ENCODE results near the gene HNRNPLL.
"Not testable (repeated sequence)": the region's sequence is repeated elsewhere in the genome, so short reads cannot be mapped to it uniquely, and the experiment has no call there.

HNRNPLL gene

DNA sequence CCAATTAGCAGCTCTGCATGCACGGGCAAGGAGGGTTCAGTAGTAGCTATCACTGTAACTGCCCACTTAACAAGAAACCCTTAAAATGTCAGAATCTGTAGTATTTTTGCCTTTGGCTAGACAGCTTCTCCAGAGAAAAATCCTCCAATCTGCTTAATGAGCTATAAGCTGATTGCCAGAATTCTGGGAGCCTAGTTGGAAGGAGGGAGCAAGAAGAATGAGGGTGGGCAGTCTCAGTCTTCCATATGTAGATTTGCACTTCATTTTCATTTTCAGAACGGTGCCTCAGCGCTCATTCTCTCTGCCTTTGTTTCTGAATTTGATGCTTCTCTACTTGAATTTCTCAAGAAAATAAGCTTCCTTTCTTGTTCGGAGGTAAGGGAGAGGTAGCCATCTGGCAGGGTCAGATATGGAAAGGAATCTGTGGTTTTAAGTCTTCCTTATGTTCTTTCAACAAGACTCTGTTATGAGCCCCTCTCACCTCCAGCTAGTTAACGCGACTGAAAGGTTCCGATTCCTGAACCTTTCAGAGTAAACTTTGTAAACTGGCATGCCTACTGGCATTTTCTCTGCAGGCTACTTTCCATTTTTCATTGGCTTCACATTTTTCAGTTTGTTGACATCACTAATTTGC lies 53.5 kb downstream of the HNRNPLL start:
- no peak for TF ChIP-seq EZH2 (IDR thresholded peaks at IDR 0.05)
- no peak for TF ChIP-seq POLR2AphosphoS5 (IDR thresholded peaks at IDR 0.05; ENCODE audit: borderline replicate concordance, low read depth, low read length)
- no peak for TF ChIP-seq FOXP2 (optimal IDR thresholded peaks at IDR 0.05; ENCODE audit: control extremely low read depth, extremely low read length, insufficient read depth)
- no peak overlapping the region for H3K4me3 ChIP-seq
- H3K27ac ChIP-seq: no peak overlapping the region
- peaks cover 6% of the 10 kb centered on the region for H3K36me3 ChIP-seq (ENCODE audit: insufficient read depth, low read length)
- no peak overlapping the region for H3K9ac ChIP-seq (ENCODE audit: insufficient read length)
- no peak for DNase-seq (ENCODE audit: low read depth, low spot score)
- H3K9me3 ChIP-seq (ENCODE audit: low read depth, low read length): no peaks in the 10 kb centered on the region

DNA sequence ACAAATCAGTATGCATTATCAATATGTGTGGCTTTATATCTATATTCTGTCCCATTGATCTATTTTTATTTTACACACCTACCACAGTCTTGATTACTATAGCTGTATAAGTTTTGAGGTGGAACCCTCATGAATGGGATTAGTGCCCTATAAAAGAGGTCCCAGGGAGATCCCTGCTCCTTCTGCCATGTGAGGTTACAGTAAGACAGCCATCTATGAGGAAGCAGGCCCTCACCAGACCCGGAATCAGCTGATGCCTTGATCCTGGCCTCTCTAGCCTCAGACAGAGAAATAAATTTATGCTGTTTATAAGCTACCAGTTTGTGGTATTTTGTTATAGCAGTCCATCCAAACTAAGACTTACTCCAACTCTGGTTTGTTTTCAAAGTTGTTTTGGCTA lies 54.9 kb downstream of the HNRNPLL start:
- no peak overlapping the region for H3K9ac ChIP-seq (ENCODE audit: insufficient read length)
- no peak overlapping the region for H3K4me3 ChIP-seq
- no peak for DNase-seq (ENCODE audit: low read depth, low spot score)
- no peak overlapping the region for H3K27ac ChIP-seq
- no peaks in the 10 kb centered on the region for H3K9me3 ChIP-seq (ENCODE audit: low read depth, low read length)
- H3K36me3 ChIP-seq (ENCODE audit: insufficient read depth, low read length): peaks cover 6% of the 10 kb centered on the region
- TF ChIP-seq EZH2 (IDR thresholded peaks at IDR 0.05) (no peak), POLR2AphosphoS5 (IDR thresholded peaks at IDR 0.05; ENCODE audit: borderline replicate concordance, low read depth, low read length) (no peak), FOXP2 (optimal IDR thresholded peaks at IDR 0.05; ENCODE audit: control extremely low read depth, extremely low read length, insufficient read depth) (no peak)

DNA sequence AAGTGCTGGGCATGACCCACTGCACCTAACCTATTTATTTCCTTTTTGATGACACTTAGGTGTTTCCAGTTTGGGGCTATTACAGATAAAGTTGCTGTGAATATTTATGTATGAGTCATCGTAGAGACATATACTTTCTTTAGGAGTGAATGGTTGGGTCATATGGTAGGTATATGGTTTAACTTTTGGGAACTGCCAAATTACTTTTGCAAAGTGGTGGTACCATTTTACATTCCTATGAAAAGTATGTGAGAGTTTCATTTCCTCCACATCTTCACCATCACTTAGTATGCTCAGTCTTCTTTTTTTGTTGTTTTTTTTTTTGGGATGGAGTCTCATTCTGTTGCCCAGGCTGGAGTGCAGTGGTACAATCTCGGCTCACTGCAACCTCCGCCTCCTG lies 56.1 kb downstream of the HNRNPLL start:
- no peak for DNase-seq (ENCODE audit: low read depth, low spot score)
- Histone ChIP-seq H3K36me3 (ENCODE audit: insufficient read depth, low read length) (no peaks in the 10 kb centered on the region; the same call in 1 of the 2 replicates), H3K27ac (no peak overlapping the region), H3K9me3 (ENCODE audit: low read depth, low read length) (no peaks in the 10 kb centered on the region), H3K9ac (ENCODE audit: insufficient read length) (no peak overlapping the region), H3K4me3 (no peak overlapping the region)
- no peak for TF ChIP-seq POLR2AphosphoS5 (IDR thresholded peaks at IDR 0.05; ENCODE audit: borderline replicate concordance, low read depth, low read length)
- TF ChIP-seq EZH2 (IDR thresholded peaks at IDR 0.05): no peak
- TF ChIP-seq FOXP2 (optimal IDR thresholded peaks at IDR 0.05; ENCODE audit: control extremely low read depth, extremely low read length, insufficient read depth): no peak

DNA sequence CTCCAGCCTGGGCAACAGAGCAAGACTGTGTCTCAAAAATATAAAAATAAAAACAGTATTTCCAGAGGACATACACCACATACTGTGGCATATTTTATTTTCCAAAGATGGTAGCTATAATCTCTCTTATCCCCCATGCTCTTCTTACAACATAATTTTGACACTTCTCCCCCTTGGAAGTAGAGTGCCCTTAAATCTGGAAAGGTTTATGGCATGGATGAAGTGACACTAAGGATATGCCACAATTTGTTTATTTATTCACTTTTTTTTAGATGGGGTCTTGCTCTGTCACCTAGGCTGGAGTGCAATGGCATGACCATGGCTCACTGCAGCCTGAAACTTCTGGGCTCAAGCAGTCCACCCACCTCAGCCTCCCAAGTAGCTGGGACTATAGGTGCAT lies 56.7 kb downstream of the HNRNPLL start:
- Histone ChIP-seq H3K9ac (ENCODE audit: insufficient read length) (no peak overlapping the region), H3K9me3 (ENCODE audit: low read depth, low read length) (no peaks in the 10 kb centered on the region), H3K36me3 (ENCODE audit: insufficient read depth, low read length) (no peaks in the 10 kb centered on the region), H3K4me3 (no peak overlapping the region), H3K27ac (no peak overlapping the region)
- DNase-seq (ENCODE audit: low read depth, low spot score): no peak
- TF ChIP-seq POLR2AphosphoS5 (IDR thresholded peaks at IDR 0.05; ENCODE audit: borderline replicate concordance, low read depth, low read length) (no peak), EZH2 (IDR thresholded peaks at IDR 0.05) (no peak), FOXP2 (optimal IDR thresholded peaks at IDR 0.05; ENCODE audit: control extremely low read depth, extremely low read length, insufficient read depth) (no peak)

DNA sequence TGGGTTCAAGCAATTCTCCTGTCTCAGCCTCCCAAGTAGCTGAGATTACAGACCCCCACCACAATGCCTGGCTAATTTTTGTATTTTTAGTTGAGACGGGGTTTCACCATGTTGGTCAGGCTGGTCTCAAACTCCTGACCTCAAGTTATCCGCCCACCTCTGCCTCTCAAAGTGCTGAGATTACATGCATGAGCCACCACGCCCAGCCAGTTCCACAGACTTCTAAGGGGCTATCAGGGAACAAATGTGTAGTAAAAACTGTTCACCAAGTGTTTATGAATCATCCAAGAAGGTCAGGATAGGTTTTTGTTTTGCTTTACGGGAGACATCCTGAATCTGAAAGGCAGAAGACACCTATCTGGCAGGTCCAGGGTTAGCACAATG lies 60.5 kb downstream of the HNRNPLL start:
- H3K9ac ChIP-seq (ENCODE audit: insufficient read length); H3K36me3 ChIP-seq (ENCODE audit: insufficient read depth, low read length); DNase-seq (ENCODE audit: low read depth, low spot score); H3K9me3 ChIP-seq (ENCODE audit: low read depth, low read length); H3K4me3 ChIP-seq: not testable (repeated sequence)
- H3K27ac ChIP-seq: peak overlapping the region; percentile 85

DNA sequence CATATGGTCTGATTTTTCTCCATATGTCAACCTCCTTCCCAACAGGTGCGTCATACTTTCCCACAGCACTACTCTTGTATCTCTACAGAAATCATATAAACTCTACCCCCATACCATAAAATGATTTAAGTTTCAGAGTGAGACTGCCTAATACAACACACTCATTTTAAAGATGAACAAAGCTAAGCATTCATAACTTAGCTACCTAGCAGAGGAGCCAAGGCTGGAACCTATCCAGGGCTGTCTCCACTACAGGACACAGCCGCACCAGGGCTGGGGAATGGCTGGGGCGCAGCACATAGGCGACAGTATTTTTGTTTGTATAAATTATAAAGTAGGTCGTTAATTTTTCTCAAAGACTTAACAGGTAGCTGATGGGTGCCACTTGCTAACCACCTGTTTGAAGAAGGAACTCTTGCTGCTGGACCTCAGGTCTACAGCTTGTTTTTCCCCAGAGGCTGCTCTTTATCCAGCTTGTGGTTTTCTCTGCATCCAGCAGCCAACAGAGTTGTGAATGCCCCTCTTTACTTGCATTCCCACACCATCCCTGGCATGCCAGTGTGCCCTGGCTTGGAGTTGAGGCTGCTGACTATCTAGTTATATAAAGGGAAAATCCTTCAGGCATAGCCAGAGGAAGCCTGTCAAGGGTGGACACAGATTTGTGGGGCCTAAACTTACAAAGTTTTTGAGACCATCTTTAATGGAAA lies 62.0 kb downstream of the HNRNPLL start:
- H3K36me3 ChIP-seq (ENCODE audit: insufficient read depth, low read length): no peaks in the 10 kb centered on the region
- H3K9ac ChIP-seq (ENCODE audit: insufficient read length): no peak overlapping the region
- TF ChIP-seq EZH2 (IDR thresholded peaks at IDR 0.05): no peak
- no peak for TF ChIP-seq POLR2AphosphoS5 (IDR thresholded peaks at IDR 0.05; ENCODE audit: borderline replicate concordance, low read depth, low read length)
- no peak for TF ChIP-seq FOXP2 (optimal IDR thresholded peaks at IDR 0.05; ENCODE audit: control extremely low read depth, extremely low read length, insufficient read depth)
- DNase-seq (ENCODE audit: low read depth, low spot score): no peak
- 0 out of 2 replicates have a peak overlapping the region, but pooled peaks have one; percentile 6 for H3K27ac ChIP-seq
- H3K9me3 ChIP-seq (ENCODE audit: low read depth, low read length): no peaks in the 10 kb centered on the region
- no peak overlapping the region for H3K4me3 ChIP-seq

DNA sequence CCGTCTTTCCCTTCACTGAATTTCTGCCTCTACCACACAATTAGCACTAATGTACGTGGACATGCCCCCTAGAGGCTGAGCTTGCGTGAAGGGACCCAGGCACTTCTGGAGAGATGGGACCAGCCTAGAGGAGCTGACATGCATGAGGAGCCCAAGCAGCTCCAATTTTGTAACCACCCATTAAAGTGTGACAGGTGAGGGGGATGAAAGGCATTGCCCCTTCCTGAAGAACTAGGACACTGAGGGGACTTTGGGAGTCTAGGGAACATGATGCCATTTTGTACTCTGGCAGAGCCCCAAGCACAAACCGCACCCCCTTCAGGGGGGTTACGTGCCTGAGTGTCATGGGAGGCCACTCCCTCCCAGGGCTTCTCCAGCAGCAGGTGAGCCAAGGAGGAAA lies 63.6 kb downstream of the HNRNPLL start:
- Histone ChIP-seq H3K4me3 (no peak overlapping the region), H3K36me3 (ENCODE audit: insufficient read depth, low read length) (no peaks in the 10 kb centered on the region), H3K27ac (no peak overlapping the region), H3K9ac (ENCODE audit: insufficient read length) (no peak overlapping the region), H3K9me3 (ENCODE audit: low read depth, low read length) (no peaks in the 10 kb centered on the region)
- TF ChIP-seq FOXP2 (optimal IDR thresholded peaks at IDR 0.05; ENCODE audit: control extremely low read depth, extremely low read length, insufficient read depth): no peak
- no peak for TF ChIP-seq POLR2AphosphoS5 (IDR thresholded peaks at IDR 0.05; ENCODE audit: borderline replicate concordance, low read depth, low read length)
- no peak for TF ChIP-seq EZH2 (IDR thresholded peaks at IDR 0.05)
- no peak for DNase-seq (ENCODE audit: low read depth, low spot score)

DNA sequence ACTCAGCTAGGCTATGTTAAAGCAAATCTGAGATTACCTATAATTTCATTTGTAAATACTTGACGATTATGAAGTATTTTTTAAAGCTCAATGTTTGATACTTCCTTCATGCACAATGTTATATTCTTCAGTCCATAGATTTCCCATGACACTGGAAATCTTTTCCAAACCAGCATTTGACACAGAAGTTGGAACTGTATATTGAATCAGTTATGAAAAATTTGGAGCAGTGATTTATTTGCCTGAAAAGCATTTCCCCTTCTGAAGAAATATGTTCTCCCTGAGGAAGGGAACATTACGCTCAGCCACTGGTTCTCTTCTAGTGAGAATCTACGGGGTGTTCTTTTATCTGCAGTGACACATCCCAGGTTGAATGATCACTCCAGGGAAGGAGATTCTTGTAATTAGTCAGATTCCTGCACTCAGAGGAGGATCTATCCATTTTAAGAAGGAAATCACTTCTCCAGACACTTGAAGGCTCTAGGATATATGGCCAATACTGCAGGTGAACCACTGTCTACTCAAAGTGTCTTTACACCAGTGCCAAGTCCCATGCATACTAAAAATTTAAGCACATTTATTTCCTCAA lies 64.7 kb downstream of the HNRNPLL start:
- TF ChIP-seq POLR2AphosphoS5 (IDR thresholded peaks at IDR 0.05; ENCODE audit: borderline replicate concordance, low read depth, low read length) (no peak), EZH2 (IDR thresholded peaks at IDR 0.05) (no peak), FOXP2 (optimal IDR thresholded peaks at IDR 0.05; ENCODE audit: control extremely low read depth, extremely low read length, insufficient read depth) (no peak)
- Histone ChIP-seq H3K9ac (ENCODE audit: insufficient read length) (no peak overlapping the region), H3K4me3 (no peak overlapping the region), H3K36me3 (ENCODE audit: insufficient read depth, low read length) (no peaks in the 10 kb centered on the region), H3K27ac (no peak overlapping the region), H3K9me3 (ENCODE audit: low read depth, low read length) (no peaks in the 10 kb centered on the region)
- no peak for DNase-seq (ENCODE audit: low read depth, low spot score)

DNA sequence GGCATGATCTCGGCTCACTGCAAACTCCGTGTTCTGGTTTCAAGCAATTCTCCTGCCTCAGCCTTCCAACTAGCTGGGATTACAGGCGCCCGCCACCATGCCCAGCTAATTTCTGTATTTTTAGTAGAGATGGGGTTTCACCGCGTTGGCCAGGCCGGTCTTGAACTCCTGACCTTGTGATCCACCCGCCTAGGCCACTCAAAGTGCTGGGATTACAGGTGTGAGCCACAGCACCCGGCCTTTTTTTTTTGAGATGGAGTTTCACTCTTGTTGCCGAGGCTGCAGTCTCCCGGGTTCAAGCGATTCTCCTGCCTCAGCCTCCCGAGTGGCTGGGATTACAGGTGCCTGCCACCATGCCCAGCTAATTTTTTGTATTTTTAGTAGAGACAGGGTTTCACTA lies 65.4 kb downstream of the HNRNPLL start:
- not testable (repeated sequence) for H3K36me3 ChIP-seq (ENCODE audit: insufficient read depth, low read length); H3K4me3 ChIP-seq; DNase-seq (ENCODE audit: low read depth, low spot score); H3K9me3 ChIP-seq (ENCODE audit: low read depth, low read length); H3K27ac ChIP-seq; H3K9ac ChIP-seq (ENCODE audit: insufficient read length)

Data from SK-N-MC (cell line).